Heart left ventricle (tissue), 16 donors: ENCODE data around the gene SELP. TPM values are rescaled to one million over a fixed set of nuclear protein-coding genes. Genes with fewer than 3 reads are reported as not detected.

Experiments
- ATAC-seq, 4 donors: fragments of 200-7000 bp; cut with Tn5 transposase; one replicate each; pipeline ENCODE4 v1.9.1; 2020 to 2022; ENCODE audit warnings: moderate library complexity in 4 of 4, mild to moderate bottlenecking in 3 of 4, moderate number of reproducible peaks in 1 of 4
- DNase-seq, 5 donors: peaks; one replicate each; pipeline ENCODE4 v3.0.0-alpha.2; 2020
- H3K27ac ChIP-seq, 12 donors: fragments of 200-600 bp; sonication (generic) in 4 of 12; one replicate each; pipeline versions ENCODE4 v1.5.0 to v1.8.0; 2016 to 2022; ENCODE audit warnings: mild to moderate bottlenecking in 2 of 12
- H3K27me3 ChIP-seq, 9 donors: fragments of 200-600 bp; sonication (generic) in 2 of 9; one replicate each; pipeline versions ENCODE4 v1.5.1 to v1.8.0; 2016 to 2022; ENCODE audit warnings: mild to moderate bottlenecking in 3 of 9
- H3K36me3 ChIP-seq, 9 donors: fragments of 200-600 bp; sonication (generic) in 2 of 9; one replicate each; pipeline versions ENCODE4 v1.5.0 to v1.8.0; 2018 to 2022; ENCODE audit warnings: mild to moderate bottlenecking in 2 of 9
- H3K4me1 ChIP-seq, 12 donors: fragments of 200-600 bp; sonication (generic) in 4 of 12; one replicate each; pipeline versions ENCODE4 v1.5.0 to v1.8.0; 2016 to 2022; ENCODE audit warnings: mild to moderate bottlenecking in 3 of 12
- H3K4me3 ChIP-seq, 12 donors: fragments of 200-600 bp; sonication (generic) in 4 of 12; one replicate each; pipeline versions ENCODE4 v1.5.0 to v1.8.0; 2017 to 2022; ENCODE audit warnings: mild to moderate bottlenecking in 9 of 12, moderate library complexity in 4 of 12
- H3K9me3 ChIP-seq, 12 donors: fragments of 200-600 bp; sonication (generic) in 4 of 12; one replicate each; pipeline versions ENCODE4 v1.5.0 to v1.8.0; 2016 to 2022; ENCODE audit warnings: mild to moderate bottlenecking in 1 of 12
- CTCF ChIP-seq, 12 donors: fragments of 200-600 bp; sonication (generic) in 4 of 12; IDR thresholded peaks; one replicate each; pipeline versions ENCODE4 v1.5.0 to v1.8.0; 2018 to 2022; ENCODE audit warnings: antibody characterized with exemption in 12 of 12, mild to moderate bottlenecking in 5 of 12
- POLR2A ChIP-seq, 2 donors: fragments of 450-650 bp; IDR thresholded peaks; one replicate each; pipeline ENCODE4 v1.6.1; 2017; ENCODE audit warnings: antibody characterized with exemption in 2 of 2, mild to moderate bottlenecking in 2 of 2, moderate library complexity in 2 of 2
- WGBS, 4 donors: extraction: QIAGEN DNeasy Blood & Tissue Kit in 2 of 4; methylation state at CpG; one replicate each; pipeline versions ENCODE4 v1.1.5 to v1.1.7; 2013 to 2018; 5-methylcytosine and 5-hydroxymethylcytosine counted together
- intact Hi-C, 10 donors: fragments of 100-400 bp; cut with DNase I; formaldehyde crosslinking; loops; one replicate each; pipeline versions ENCODE4 v1.11.1 to v1.14.2; 2022
- polyA plus RNA-seq, 2 donors: library from polyadenylated mRNA; stranded (reverse); fragments of 200-250 nt; gene quantifications; one replicate each; pipeline ENCODE4 v1.2.3, GENCODE V29; 2013
- total RNA-seq, 9 donors: library from RNA; depleted of rRNA in 2 of 9; stranded (reverse); fragments of >200 nt in 2 of 9; fragmentation: NEBNext Ultra II Directional in 3 of 9; extraction: Animal tissue kit (Norgen Biotek cat#: 25700) in 3 of 9; gene quantifications; one replicate each; pipeline versions ENCODE4 v1.1.0 to v1.2.4, GENCODE V29; 2016 to 2023
- donor health status: ischemic (EF 13 %, LVEDD 7.1; RV severe dilation, severe dysfunction).
- donor health status: healthy with polysubstance abuse.
- donor health status: DM: no; HTN: yes; CAD: no.
- donor health status: DM: no; HTN: no; CAD: no.
- donor health status: ischemic (EF 25% LVEDD 6.9; RV normal size, moderate dysfunction).
- donor health status: ischemic (EF 25% LVEDD 5.7; RV mildly dilated, moderate dysfunction).
- donor health status: healthy.
- donor health status: DM: yes; HTN: yes; CAD: no.
- donor health status: ischemic (EF 35%, LVEDD 5.7; RV mildly dilated, moderate dysfunction).
- donor health status: nonischemic (EF 11% LVEDD 7.7; RV severe dilation, severe dysfunction).
- donor health status: DM: yes; HTN: yes; CAD: no.
- donor health status: PGD.
- donor health status: ischemic (EF 29% LVEDD 5.4; RV normal size, mild dysfunction).
- donor health status: nonischemic (EF 23%, LVEDD 6.1; RV moderate dilation, normal function).

Gene SELP
- total and polyA plus RNA-seq, 11 donors = 1.1 to 9.7 (median 5.1) TPM

GRCh38 chr1:169618367-169618766, 11.6 kb downstream of the SELP start:
- intact Hi-C loops = no loop called here
- 57 to 65% (median 61%) methylated on average over 2 of the region's 2 CpGs for WGBS, 4 donors
- Histone ChIP-seq H3K4me1 (no peaks in the 10 kb centered on the region), H3K27me3 (peaks cover 0 to 12% (median 0%) of the 10 kb centered on the region in 9 donors), H3K36me3 (no peaks in the 10 kb centered on the region), H3K27ac (no peak overlapping the region), H3K9me3 (no peaks in the 10 kb centered on the region), H3K4me3 (no peak overlapping the region)
- no peak for TF ChIP-seq POLR2A (IDR thresholded peaks at IDR 0.05)
- TF ChIP-seq CTCF (IDR thresholded peaks at IDR 0.05) = no peak
- ATAC-seq (peak in 3 of 4 donors; percentile 29 to 50 (median 39)), DNase-seq (no peak)

- no peak for TF ChIP-seq CTCF (IDR thresholded peaks at IDR 0.05)
- TF ChIP-seq POLR2A (IDR thresholded peaks at IDR 0.05) = no peak
- H3K27me3 ChIP-seq = peaks cover 0 to 12% (median 0%) of the 10 kb centered on the region in 9 donors
- no peaks in the 10 kb centered on the region for H3K36me3 ChIP-seq
- ATAC-seq (no peak), DNase-seq (no peak)
- H3K4me3 ChIP-seq = no peak overlapping the region
- intact Hi-C loops = no loop called here
- peaks cover 0 to 7% (median 0%) of the 10 kb centered on the region in 12 donors for H3K4me1 ChIP-seq
- 48 to 67% (median 61%) methylated on average over 5 of the region's 5 CpGs for WGBS, 4 donors
- H3K9me3 ChIP-seq = no peaks in the 10 kb centered on the region
- H3K27ac ChIP-seq = no peak overlapping the region
These were observed 14.1 kb downstream of the SELP start for GRCh38 chr1:169615803-169616202.

- Histone ChIP-seq H3K27ac (peak overlapping the region in 1 of 12 donors; percentile 27), H3K27me3 (peaks cover 0 to 6% (median 0%) of the 10 kb centered on the region in 9 donors), H3K4me1 (peaks cover 0 to 17% (median 5%) of the 10 kb centered on the region in 12 donors), H3K36me3 (no peaks in the 10 kb centered on the region), H3K9me3 (no peaks in the 10 kb centered on the region), H3K4me3 (no peak overlapping the region)
- WGBS, 4 donors = 84 to 87% (median 85%) methylated on average over 6 of the region's 6 CpGs
- DNase-seq (no peak), ATAC-seq (no peak)
- no peak for TF ChIP-seq POLR2A (IDR thresholded peaks at IDR 0.05)
- no peak for TF ChIP-seq CTCF (IDR thresholded peaks at IDR 0.05)
- intact Hi-C loops = no loop called here
These were observed 19.1 kb downstream of the SELP start for GRCh38 chr1:169610858-169611257.

- peaks cover 0 to 19% (median 5%) of the 10 kb centered on the region in 12 donors for H3K4me1 ChIP-seq
- H3K4me3 ChIP-seq = no peak overlapping the region
- peak overlapping the region in 2 of 12 donors; percentile 27 to 37 for H3K27ac ChIP-seq
- DNase-seq (peak in 1 of 5 donors; percentile 28), ATAC-seq (peak; percentile 69 to 95 (median 88))
- no peaks in the 10 kb centered on the region for H3K36me3 ChIP-seq
- no peaks in the 10 kb centered on the region for H3K9me3 ChIP-seq
- H3K27me3 ChIP-seq = peaks cover 0 to 6% (median 0%) of the 10 kb centered on the region in 9 donors
- intact Hi-C loops = no loop called here
- no peak for TF ChIP-seq CTCF (IDR thresholded peaks at IDR 0.05)
- TF ChIP-seq POLR2A (IDR thresholded peaks at IDR 0.05) = no peak
- 6 to 15% (median 8%) methylated on average over 1 of the region's 1 CpG for WGBS, 4 donors
These were observed 19.8 kb downstream of the SELP start for GRCh38 chr1:169610108-169610507.
